GM12865 (cell line): ENCODE results near the gene DCDC1.

ENCODE experiments used
- DNase-seq: peaks from one replicate; pipeline ENCODE4 v3.0.0; 2010; ENCODE audit warnings: low read depth
- H3K4me3 ChIP-seq: 2 replicates; pipeline ENCODE4 v1.5.1; 2011; ENCODE audit warnings: mild to moderate bottlenecking, low read depth, low read length, control low read depth
- TF ChIP-seq, protein P1 (sequence below): IDR thresholded peaks from 2 replicates; pipeline ENCODE4 v1.5.1; 2011; ENCODE audit warnings: low read length, control low read depth, low read depth, inconsistent platforms; ENCODE audit not compliant: insufficient read depth; ENCODE audit errors: missing control alignments

DCDC1 gene

DNA sequence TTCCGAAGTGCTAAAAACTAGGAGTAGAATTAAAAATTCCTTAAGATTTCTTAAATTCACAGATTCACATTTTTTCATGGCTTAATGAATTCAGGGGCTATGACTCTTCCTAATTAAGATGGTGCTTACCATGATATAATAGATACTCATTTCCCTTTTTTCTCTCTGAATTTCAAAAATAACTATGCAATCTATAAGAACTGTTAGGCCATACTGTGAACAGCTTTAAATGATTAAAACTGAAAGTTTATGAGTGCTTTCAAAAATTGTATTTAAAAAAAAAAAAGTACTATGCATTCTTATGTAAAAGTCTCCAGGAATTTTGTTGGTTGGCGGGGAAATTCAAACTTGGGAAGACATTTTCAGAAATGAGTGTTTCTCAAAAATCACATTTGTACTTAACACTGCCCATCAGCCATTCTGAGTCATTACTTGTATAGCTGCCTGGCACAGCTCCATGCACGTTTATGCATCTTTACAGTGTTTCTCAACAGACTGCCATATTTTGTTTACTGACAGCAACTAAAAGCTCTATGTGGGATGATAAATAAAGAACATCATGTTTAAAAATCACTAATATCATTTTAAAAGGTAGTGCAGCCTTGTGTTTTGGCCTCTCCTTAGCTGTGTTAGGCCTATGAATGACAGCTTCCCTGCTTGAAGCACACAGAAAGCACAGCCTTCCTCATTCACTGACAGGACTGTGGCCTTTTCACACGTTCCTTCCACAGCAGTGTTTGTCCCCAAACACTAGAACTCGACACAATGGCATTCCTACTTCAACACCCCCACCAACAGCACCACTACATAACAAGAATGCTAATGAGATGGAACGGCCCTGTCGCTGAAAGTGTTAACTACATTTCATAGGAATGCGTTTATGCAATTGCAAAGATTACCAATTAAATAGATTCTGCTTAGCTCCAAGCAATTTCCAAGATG, 131.4 kb downstream of the DCDC1 start:
- TF ChIP-seq, protein P1, sequence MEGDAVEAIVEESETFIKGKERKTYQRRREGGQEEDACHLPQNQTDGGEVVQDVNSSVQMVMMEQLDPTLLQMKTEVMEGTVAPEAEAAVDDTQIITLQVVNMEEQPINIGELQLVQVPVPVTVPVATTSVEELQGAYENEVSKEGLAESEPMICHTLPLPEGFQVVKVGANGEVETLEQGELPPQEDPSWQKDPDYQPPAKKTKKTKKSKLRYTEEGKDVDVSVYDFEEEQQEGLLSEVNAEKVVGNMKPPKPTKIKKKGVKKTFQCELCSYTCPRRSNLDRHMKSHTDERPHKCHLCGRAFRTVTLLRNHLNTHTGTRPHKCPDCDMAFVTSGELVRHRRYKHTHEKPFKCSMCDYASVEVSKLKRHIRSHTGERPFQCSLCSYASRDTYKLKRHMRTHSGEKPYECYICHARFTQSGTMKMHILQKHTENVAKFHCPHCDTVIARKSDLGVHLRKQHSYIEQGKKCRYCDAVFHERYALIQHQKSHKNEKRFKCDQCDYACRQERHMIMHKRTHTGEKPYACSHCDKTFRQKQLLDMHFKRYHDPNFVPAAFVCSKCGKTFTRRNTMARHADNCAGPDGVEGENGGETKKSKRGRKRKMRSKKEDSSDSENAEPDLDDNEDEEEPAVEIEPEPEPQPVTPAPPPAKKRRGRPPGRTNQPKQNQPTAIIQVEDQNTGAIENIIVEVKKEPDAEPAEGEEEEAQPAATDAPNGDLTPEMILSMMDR: no peak
- H3K4me3 ChIP-seq: no peak overlapping the region
- no peak for DNase-seq

- no peak for DNase-seq
- H3K4me3 ChIP-seq: no peak overlapping the region
- TF ChIP-seq, protein P1: peak; percentile 18
Measured at GRCh38 chr11:31236143-31236542, 133.4 kb downstream of the DCDC1 start.

- DNase-seq: peak; percentile 20
- TF ChIP-seq, protein P1: peak; percentile 17
- H3K4me3 ChIP-seq: no peak overlapping the region
Measured at GRCh38 chr11:31233425-31233824, 136.1 kb downstream of the DCDC1 start.

GRCh38 chr11:31231601-31232000, 137.9 kb downstream of the DCDC1 start:
- TF ChIP-seq, protein P1: no peak
- no peak for DNase-seq

DNA sequence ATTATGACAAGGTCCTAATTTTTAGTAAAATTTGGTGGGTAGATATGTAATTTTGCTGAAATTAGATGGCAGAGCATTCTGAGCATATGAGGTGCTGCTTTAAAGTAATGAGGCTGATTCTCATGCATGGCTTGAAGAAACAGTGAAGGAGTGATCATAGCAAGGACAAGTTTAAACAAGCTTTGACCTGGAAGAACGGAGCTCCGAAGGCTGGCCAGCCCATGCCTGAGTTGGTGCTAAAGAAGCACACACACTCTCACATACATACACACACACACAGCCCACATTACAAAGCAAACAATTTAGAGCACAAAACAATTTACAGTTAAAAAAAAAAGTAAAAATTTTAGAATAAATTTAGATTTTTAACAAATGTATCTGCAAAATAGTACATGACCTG, 150.7 kb downstream of the DCDC1 start:
- TF ChIP-seq, protein P1: no peak
- no peak overlapping the region for H3K4me3 ChIP-seq
- no peak for DNase-seq

More at GRCh38 chr11:31231601-31232000, 137.9 kb downstream of the DCDC1 start:
- no peak overlapping the region for H3K4me3 ChIP-seq

DNA sequence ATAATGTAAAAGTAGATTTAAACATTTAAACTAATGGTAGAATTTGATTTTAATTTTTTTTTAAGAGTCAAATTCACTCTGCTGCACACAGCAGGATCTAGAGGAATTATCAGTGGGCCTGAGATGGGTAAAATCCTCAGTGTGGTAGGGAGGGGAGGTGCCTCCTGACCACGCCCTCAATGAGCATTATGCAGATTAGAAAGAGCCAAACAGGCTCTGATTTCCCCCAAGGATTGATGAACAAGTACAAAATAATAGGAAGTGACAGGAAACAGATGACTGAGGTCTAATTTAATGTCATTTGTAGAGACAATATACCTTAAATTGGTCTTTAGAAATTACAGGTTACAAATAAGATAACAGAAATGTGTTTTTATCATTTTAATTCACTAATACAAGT, 155.2 kb downstream of the DCDC1 start:
- no peak for DNase-seq
- H3K4me3 ChIP-seq: no peak overlapping the region

More for the DNA sequence above, 155.2 kb downstream of the DCDC1 start:
- TF ChIP-seq, protein P1: no peak
